Mononuclear cell (primary cell): Measurements from ENCODE around the gene CNGA4. TPM values are rescaled to one million over a fixed set of nuclear protein-coding genes. Genes with fewer than 3 reads are reported as not detected.

Experiments
- H3K27me3 ChIP-seq: 2 replicates; pipeline ENCODE4 v1.6.0; 2011; ENCODE audit warnings: low read length, control low read depth; ENCODE audit not compliant: insufficient read depth
- H3K4me1 ChIP-seq: 2 replicates; pipeline ENCODE4 v1.5.1; 2011; ENCODE audit warnings: mild to moderate bottlenecking, low read length, control low read depth; ENCODE audit not compliant: insufficient read depth
- H3K4me3 ChIP-seq: 2 replicates; pipeline ENCODE4 v1.5.1; 2011; ENCODE audit warnings: mild to moderate bottlenecking, low read length, moderate library complexity
- H3K9me3 ChIP-seq: 2 replicates; pipeline ENCODE4 v1.5.1; 2011; ENCODE audit warnings: low read depth, mild to moderate bottlenecking, control low read depth, low read length
- total RNA-seq: library from RNA; depleted of rRNA; stranded (reverse); fragments of >200 nt; gene quantifications from one replicate; pipeline ENCODE4 v1.2.3, GENCODE V29; 2012

The CNGA4 gene, protein sequence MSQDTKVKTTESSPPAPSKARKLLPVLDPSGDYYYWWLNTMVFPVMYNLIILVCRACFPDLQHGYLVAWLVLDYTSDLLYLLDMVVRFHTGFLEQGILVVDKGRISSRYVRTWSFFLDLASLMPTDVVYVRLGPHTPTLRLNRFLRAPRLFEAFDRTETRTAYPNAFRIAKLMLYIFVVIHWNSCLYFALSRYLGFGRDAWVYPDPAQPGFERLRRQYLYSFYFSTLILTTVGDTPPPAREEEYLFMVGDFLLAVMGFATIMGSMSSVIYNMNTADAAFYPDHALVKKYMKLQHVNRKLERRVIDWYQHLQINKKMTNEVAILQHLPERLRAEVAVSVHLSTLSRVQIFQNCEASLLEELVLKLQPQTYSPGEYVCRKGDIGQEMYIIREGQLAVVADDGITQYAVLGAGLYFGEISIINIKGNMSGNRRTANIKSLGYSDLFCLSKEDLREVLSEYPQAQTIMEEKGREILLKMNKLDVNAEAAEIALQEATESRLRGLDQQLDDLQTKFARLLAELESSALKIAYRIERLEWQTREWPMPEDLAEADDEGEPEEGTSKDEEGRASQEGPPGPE
- total RNA-seq = 0.21 TPM

DNA sequence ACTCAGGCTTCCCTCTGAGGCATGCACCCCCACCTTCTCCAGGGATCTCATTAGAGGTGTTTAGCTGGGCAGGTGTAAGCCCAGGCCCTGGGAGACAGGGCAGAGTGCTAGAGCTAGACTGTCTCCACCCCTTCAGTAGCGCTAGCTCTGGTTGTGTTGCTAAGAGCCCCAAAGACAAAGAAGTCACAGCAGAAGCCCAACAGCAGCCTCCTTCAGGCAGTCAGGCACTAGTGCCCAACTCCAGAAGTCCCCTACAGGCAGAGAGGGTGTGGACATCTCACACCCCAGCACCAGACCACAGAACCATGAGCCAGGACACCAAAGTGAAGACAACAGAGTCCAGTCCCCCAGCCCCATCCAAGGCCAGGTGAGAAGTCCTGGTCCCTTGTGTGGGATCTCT is at the start of gene CNGA4:
Gene CNGA4, plus strand, starts transcription at position 188 of the 400 bp plus-strand sequence. Its CDS starts 118 bp downstream, at position 306.
- no peaks in the 10 kb centered on the region for H3K9me3 ChIP-seq
- no peaks in the 10 kb centered on the region for H3K27me3 ChIP-seq
- no peak within 1 kb of the TSS for H3K4me3 ChIP-seq
- peaks cover 21% of the 10 kb centered on the region for H3K4me1 ChIP-seq

DNA sequence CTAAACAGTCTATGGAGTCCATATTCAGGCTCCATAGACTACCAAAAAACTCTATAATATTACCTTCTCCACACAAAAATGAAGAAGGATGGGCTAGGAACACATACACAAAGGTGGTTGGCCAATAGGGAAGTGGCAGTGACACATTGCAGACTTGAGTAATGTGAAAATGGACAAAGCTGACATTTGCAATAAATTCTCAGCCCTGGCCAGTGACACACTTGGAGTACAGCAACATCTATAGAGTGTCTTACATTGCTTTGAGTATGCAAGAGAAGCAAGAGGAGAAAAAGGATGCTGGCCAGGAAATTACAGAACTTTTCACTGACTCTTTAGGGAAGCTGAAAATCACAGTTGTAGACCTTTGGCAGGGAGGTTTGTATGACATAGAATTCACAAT is 47.1 kb upstream of the CNGA4 start:
- Histone ChIP-seq H3K9me3 (no peaks in the 10 kb centered on the region), H3K4me1 (peaks cover 23% of the 10 kb centered on the region), H3K4me3 (no peak overlapping the region), H3K27me3 (no peaks in the 10 kb centered on the region)

DNA sequence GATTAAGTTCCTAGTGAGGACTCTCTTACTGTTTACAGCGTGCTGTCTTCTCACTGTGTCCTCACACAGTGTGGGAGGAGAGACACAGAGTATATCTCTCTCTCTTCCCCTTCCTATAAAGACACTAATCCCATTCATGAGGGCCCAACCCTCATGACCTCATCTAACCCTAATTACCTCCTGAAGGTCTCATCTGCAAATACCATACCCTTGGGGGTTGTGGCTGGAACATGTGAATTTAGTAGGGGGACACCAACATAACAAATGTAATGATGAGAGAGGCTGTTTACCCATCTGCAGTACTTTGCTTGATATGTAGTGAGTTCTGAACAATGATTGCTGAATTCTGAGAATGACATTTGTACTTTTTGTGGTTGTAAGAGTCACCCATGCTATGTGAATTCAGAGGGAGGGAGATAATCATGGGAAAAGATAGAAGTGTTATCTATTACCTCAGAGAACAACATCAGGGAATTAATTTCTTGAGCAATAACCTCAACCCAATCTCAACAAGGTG is 44.8 kb upstream of the CNGA4 start:
- H3K27me3 ChIP-seq = no peaks in the 10 kb centered on the region
- no peaks in the 10 kb centered on the region for H3K9me3 ChIP-seq
- peaks cover 30% of the 10 kb centered on the region for H3K4me1 ChIP-seq
- no peak overlapping the region for H3K4me3 ChIP-seq

DNA sequence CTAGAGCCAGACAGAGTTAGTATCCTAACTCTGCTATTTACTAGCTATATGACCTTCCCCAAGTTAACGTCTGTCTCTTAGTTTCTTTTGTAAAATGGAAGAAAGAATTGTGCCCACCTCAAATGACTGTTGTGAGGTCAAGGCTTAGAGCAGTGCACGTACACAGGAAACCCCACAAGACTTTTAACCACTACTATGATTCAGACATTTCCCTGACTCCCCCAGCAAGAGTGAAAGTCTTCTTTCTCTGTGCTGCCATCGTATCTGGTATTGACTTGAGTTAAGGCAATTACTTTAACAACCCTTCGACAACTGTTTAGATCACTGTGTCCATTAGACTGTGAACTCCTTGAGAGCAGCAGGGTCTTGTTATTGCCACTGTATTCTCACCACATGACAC is 42.5 kb upstream of the CNGA4 start:
- H3K4me1 ChIP-seq = peaks cover 52% of the 10 kb centered on the region
- no peak overlapping the region for H3K4me3 ChIP-seq
- H3K27me3 ChIP-seq = no peaks in the 10 kb centered on the region
- H3K9me3 ChIP-seq = no peaks in the 10 kb centered on the region

DNA sequence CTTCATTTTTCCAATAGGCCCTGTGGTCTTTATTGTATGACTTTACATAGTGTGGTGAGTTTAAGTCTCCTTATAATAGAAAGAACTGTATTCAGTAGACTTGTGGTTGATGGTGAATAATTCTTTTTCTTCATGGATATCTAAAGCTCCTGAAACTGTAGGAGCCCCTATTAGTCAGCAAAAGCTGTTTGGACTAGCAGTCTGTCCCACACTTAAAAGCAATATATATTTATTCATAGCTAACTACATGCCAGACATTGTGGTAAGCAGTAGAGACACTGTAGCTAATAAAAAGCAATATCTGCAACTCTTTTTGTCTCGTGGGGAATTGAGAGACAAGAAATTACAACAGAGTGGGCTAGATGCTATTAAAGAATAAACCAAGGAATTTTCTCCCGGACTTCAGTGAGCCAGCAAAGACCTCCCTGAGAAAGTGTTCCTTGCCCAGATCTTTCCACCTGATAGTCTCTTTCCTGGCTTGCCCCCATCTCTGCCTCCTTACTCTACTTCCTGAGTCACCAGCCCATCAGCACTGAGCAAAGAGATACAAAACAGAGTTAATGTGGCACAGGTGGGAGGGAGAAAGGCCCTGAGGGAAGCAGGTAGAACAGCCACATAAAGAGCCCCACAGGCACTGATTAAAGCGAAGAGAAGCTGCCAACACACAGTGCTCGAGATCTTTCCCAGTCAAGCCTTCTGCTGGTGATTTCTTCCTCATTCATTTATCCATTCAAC is 41.3 kb upstream of the CNGA4 start:
- Histone ChIP-seq H3K4me1 (peaks cover 53% of the 10 kb centered on the region), H3K4me3 (no peak overlapping the region), H3K9me3 (no peaks in the 10 kb centered on the region), H3K27me3 (no peaks in the 10 kb centered on the region)

DNA sequence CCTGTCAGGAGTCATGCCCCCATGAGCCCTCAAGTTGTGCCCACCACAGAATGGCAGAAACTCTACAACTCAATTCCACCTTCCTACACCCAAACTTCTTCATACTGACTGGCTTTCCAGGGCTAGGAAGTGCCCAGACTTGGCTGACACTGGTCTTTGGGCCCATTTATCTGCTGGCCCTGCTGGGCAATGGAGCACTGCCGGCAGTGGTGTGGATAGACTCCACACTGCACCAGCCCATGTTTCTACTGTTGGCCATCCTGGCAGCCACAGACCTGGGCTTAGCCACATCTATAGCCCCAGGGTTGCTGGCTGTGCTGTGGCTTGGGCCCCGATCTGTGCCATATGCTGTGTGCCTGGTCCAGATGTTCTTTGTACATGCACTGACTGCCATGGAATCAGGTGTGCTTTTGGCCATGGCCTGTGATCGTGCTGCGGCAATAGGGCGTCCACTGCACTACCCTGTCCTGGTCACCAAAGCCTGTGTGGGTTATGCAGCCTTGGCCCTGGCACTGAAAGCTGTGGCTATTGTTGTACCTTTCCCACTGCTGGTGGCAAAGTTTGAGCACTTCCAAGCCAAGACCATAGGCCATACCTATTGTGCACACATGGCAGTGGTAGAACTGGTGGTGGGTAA is 39.6 kb upstream of the CNGA4 start, which contains the start of gene OR52W1:
Gene OR52W1, plus strand, starts transcription at position 51 of the 637 bp plus-strand sequence. Its CDS starts 0 bp downstream, at position 51.
- Histone ChIP-seq H3K9me3 (no peaks in the 10 kb centered on the region), H3K4me3 (no peak within 1 kb of the TSS), H3K4me1 (peaks cover 64% of the 10 kb centered on the region), H3K27me3 (no peaks in the 10 kb centered on the region)

DNA sequence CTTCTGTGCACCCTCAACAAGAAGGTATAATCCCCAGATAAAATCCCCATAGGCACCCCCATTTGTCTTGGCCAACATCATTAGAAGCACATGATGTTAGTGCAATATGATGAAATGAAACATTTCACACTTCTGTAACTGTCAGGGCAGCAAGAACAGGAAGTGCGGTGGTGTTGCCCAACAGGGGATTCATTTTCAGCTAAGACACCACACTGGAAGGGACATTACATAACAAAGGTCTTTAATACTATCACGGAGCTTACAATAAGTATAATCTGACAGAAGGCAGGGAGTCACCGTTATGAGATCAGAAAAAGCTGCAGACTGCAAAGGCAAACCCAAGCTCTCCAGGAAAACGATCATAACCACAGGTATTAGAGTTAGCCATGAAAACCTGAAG is 37.9 kb upstream of the CNGA4 start:
- Histone ChIP-seq H3K27me3 (no peaks in the 10 kb centered on the region), H3K9me3 (no peaks in the 10 kb centered on the region), H3K4me3 (no peak overlapping the region), H3K4me1 (peaks cover 81% of the 10 kb centered on the region)

DNA sequence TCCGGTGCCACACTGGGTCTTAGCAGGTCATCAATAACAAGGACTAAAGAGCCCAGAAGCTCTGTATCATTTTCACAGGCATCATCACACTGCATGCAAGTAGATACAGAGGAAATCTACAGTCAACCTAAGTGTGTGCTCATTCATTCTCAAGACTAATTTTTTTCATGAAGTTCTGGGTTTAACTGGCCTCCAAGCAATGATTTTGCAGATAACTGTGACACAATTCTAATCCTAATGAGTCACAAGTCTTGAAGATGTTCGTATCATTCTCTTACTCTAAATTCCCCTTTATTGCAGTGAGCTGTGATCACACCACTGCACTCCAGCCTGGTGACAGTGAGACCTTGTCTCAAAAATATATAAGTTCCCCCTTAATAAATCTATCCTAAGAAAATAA is 37.4 kb upstream of the CNGA4 start:
- no peaks in the 10 kb centered on the region for H3K9me3 ChIP-seq
- peaks cover 81% of the 10 kb centered on the region for H3K4me1 ChIP-seq
- no peaks in the 10 kb centered on the region for H3K27me3 ChIP-seq
- no peak overlapping the region for H3K4me3 ChIP-seq

DNA sequence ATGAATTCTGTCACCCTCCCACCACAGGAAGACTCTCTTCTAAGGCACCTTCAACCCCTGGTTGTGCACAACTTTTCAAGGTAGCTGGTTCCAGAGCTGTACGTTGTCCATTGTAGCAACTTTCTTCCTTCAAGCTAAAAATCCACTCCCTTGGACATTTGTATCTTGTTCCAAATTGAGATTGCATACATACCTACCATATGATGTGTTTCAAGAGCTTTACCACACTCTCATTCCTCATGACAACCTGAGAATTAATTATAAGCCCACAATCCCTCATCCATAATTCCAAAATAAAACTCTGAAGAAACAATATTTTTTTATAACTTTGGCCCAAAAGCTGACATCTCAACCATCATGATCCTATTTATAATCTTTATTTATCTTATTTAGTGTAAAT is 36.8 kb upstream of the CNGA4 start:
- Histone ChIP-seq H3K4me3 (no peak overlapping the region), H3K4me1 (peaks cover 79% of the 10 kb centered on the region), H3K27me3 (no peaks in the 10 kb centered on the region), H3K9me3 (no peaks in the 10 kb centered on the region)

DNA sequence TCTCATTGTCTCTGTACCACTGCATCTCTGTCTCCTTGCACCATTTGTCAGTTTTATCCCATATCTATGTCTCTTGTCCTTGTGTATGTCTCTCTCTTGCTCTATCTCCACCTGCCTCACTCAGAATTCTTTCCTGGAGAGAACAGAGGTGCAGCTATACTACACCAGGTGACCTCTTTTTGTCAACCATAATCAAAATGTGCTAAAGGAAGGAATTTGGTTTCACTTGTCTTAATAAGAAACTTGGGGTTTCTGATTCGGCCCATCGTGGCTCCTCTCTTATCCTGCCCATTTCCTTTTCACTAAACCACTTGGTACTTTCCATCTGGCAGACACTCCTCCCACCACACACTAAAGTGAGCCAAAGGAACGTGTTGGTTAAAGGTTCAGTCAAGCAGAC is 35.6 kb upstream of the CNGA4 start:
- H3K4me3 ChIP-seq = no peak overlapping the region
- H3K27me3 ChIP-seq = no peaks in the 10 kb centered on the region
- H3K4me1 ChIP-seq = peaks cover 83% of the 10 kb centered on the region
- H3K9me3 ChIP-seq = no peaks in the 10 kb centered on the region

DNA sequence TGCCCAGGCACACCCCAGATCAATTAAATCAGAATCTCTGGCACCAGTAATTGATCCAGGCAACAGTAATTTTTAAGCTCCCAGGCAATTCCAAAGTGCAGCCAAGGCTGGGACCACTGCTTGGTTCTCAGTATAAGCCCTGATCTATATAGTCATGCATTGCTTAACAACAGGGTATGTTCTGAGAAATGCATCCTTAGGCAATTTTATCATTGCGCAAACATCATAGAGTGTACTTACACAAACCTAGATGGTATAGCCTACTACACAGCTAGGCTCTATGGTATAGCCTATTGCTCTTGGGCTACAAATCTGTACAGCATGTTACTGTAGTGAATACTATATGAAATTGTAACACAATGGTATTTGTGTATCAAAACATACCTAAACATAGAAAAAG is 34.2 kb upstream of the CNGA4 start:
- no peaks in the 10 kb centered on the region for H3K27me3 ChIP-seq
- H3K9me3 ChIP-seq = no peaks in the 10 kb centered on the region
- peaks cover 75% of the 10 kb centered on the region for H3K4me1 ChIP-seq
- no peak overlapping the region for H3K4me3 ChIP-seq

DNA sequence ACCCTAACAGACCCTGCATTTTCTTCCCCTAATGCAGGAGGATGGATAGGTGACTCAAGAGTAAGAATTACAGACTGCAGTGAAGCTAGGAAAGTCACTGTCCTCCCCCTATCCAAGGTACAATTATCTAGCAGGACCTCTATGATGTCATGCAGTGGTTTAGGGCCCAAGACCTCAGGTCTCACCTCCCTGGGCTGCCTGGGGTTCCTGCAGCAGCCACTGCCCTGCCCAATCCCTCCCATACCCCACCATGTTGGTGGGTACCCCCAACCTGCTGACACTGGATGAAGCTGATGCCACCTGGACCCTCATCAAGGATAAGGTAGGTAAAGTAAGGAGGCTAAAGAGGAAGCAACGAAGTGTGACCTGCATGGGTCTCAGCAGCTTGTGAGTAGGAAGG is 33.5 kb upstream of the CNGA4 start, which contains the start of gene C11orf42:
Gene C11orf42, plus strand, starts transcription at position 192 of the 400 bp plus-strand sequence. Its CDS starts 59 bp downstream, at position 251.
- peaks cover 69% of the 10 kb centered on the region for H3K4me1 ChIP-seq
- no peaks in the 10 kb centered on the region for H3K9me3 ChIP-seq
- no peak within 1 kb of the TSS for H3K4me3 ChIP-seq
- H3K27me3 ChIP-seq = no peaks in the 10 kb centered on the region

DNA sequence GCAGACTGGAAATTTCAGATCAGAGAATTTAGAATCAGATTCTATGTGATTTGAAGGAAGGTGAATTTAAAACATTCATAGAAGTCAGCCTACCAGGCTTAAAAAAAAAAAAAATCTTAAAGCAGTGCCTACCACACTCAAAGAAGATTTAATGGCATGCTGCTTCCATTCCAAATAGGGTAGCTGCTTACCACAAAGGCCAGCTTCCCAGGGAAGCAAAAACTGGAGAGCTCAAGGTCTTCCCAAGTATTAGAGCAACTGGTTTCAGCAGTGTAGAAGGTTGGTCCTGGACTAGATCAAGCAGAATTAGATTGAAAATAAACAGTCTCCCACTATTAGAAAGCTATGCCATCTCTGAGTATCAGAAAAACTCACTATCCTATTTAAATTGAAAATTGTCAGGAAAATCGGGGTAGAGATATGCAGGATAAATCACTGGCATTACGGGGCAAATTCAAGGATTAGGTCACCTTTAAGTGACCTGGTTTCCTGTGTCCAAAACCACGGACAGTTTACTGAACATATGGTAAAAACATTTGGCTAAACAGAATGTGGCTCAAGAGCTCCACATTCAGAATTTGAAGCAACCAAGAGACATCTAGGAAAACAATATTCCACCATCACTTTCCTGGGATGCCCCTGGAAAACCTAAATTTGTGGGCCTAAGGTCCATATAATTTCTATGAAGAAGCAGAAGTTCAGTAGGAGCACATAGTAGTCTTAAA is 32.3 kb upstream of the CNGA4 start:
- Histone ChIP-seq H3K4me3 (no peak overlapping the region), H3K27me3 (no peaks in the 10 kb centered on the region), H3K9me3 (no peaks in the 10 kb centered on the region), H3K4me1 (peaks cover 56% of the 10 kb centered on the region)

DNA sequence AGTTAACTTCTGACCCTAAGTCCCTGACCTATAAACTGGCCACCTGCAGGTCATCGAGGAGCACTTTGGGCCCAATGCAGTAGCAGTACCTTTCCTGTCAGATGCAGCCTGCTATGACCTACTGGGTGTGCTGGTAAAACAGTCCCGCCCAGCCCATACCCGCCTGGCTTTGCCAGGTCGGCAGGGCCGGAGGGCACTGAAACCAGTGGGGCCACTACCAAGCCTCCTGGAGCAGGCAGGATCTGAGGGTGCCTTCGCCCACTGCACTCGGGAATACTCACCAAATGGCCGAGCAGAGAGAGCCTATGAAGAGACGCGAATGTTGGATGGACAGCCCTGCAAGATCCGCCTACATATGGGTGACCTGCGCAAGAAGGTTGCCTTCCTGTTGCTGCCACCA is 29.1 kb upstream of the CNGA4 start:
- H3K4me1 ChIP-seq = peaks cover 52% of the 10 kb centered on the region
- H3K4me3 ChIP-seq = no peak overlapping the region
- no peaks in the 10 kb centered on the region for H3K27me3 ChIP-seq
- H3K9me3 ChIP-seq = no peaks in the 10 kb centered on the region
